ENCODE measurements around the gene SNX5.
A peak's percentile ranks its signal among the peaks of the same experiment; 100 is the strongest.

SNX5 gene

DNA sequence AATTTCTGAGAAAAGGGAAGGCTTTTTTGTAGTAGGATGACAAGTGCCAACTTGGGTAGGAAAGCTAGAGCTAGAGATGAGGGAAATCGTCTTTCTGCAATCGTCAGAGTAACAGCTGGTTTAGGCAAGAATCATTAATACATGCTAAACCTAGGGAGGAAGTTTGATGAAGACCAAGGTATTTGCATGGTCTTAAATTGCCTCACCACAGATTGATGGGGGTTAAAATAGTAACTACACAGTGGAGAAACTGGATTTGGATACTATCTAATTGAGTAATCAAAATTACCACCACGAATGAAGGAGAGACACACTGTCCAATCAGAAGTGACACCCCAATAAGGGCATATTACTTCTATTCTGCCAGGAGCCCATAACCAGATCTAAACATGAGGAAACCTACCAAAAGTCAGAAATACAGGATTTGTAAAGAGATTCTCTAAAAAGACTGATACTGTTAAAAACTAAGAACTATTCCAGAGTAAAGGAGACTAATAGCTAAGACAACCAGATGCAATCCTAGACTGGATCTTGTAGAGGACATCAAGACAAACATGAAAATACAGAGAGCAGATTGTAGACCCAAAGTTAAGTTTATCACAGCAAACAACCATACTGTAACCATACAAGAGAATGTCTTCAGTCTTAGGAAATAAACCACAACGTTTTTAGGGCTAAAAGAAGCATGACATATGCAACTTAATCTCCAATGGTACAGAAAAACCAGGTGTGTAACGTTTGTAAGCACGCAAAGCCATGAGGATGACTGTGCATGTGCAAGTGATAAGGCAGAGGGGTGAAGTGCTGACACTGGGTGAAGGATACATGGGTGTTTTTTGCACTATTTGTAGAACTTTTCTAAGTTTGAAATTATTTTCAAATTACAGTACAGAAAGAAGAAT, 21.8 kb downstream of the SNX5 start:
- no peak for DNase-seq
- in situ Hi-C loops (cut with HindIII; ENCODE audit: low pct_ligation_motif_present, low pct_unique_long_range_greater_than_20kb, low sequenced_read_pairs): no loop called here

DNA sequence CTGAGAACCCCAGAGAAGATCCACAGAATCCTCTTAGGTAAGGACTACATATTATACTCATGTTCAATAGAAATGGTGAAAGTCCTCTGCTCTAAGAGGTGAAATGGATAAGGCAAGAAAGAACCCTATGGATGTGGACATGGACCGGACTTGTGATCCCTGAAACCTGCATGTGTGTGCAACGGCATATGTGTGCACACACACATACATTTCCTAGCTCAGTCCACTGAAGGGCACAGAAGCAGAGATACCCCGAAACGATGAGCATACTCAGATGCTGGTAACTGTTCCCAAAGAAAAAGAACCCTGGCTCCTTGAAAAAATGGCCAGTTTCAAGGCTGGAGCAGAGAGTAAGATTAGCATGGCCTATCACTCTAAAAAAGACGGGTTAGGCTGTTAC, 22.6 kb downstream of the SNX5 start:
- no peak for DNase-seq
- in situ Hi-C loops (cut with HindIII; ENCODE audit: low pct_ligation_motif_present, low pct_unique_long_range_greater_than_20kb, low sequenced_read_pairs): no loop called here

DNA sequence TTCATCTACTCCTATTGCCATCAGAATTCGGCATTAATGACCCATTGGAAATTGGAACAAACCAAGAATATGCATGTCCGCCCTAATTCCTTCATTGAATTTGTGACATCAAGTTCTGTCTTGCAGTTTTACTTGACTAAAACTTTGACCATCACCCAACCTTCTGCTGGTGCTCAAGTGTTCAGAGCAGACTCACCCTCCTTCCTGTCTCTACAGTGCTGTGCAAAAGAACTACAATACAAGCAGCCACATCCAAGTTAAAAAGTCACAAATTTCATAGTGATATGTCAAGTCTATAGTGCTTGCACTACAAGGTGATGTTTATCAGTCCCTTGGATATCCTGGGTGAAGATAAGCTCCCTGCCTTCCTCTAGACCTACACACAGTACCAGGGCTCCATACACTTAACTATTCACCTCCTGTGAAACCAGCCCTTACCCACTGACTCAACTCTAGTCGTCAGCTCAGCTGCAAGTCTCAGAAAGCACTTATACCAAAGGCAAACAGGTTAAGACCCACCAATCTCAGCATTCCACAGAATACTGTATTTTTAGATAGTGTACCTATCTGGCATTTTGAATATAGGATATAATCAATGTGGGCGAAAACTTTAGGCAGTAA, 23.6 kb downstream of the SNX5 start:
- in situ Hi-C loops (cut with HindIII; ENCODE audit: low pct_ligation_motif_present, low pct_unique_long_range_greater_than_20kb, low sequenced_read_pairs): no loop called here
- DNase-seq: no peak

DNA sequence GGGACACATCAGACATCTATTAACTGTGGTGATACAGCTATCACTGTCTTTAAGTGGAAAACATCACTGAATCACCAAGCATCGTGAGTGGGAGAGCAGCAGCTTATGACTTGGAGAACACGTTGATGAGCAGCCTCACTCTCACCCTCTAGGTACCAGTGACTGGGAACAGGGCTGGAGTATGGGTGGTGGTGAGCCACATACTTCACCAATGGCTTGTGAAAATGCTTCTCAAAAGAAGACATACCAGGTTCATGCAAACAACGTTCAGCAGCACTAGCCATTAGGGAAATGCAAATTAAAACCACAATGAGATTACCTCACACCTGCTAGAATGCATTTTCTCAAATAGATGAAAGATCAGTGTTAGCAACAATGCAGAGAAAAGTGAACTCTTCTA, 25.3 kb downstream of the SNX5 start:
- no peak for DNase-seq
- in situ Hi-C loops (cut with HindIII; ENCODE audit: low pct_ligation_motif_present, low pct_unique_long_range_greater_than_20kb, low sequenced_read_pairs): no loop called here

DNA sequence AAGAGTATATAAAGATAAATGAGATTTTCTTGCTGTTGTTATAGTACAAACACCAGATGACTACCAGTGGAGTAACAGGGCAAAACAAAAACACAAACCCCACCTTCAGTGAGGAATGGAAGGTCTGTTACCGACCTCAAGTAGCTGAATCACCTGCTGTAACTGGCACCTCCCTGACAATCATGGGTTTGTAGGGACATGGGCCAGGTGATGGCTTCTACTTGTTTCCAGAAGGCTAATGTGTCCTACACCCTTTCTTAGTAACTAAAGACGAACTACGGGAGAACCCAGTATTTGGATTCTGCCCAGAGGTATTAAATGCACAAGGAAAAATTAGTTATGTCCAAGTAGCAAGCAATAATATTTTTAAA, 26.8 kb downstream of the SNX5 start:
- DNase-seq: no peak
- in situ Hi-C loops (cut with HindIII; ENCODE audit: low pct_ligation_motif_present, low pct_unique_long_range_greater_than_20kb, low sequenced_read_pairs): no loop called here

DNA sequence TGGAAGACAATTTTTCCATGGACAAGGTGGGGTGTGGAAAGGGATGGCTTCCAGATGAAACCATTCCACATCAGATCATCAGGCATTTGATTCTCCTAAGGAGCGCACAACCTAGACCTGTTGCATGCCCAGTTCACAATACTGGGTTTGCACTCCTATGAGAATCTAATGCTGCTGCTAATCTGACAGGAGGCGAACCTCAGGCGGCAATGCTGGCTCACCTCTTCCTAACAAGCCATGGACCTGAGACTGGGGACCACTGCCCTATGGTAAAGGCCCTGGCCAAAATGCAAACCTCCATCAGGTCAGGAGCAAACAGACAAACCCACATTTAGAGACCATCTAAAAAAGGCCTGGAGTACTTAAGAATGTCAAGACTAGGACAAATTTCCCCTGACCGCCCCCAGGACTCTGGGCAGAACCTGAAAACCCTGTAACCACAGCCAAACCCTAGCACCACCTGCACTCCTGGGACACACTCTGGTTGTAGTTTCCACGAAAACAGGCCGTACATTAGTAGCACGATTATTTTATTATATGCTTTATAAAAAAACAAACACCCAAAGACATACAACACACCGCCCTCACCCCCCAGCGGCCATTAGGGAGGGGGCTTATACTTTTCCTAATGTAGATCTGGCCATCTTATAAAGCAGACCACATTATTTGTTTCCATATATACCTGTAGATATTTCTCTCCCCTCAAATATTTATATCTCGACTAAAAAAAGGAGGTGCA, 27.3 kb downstream of the SNX5 start:
- in situ Hi-C loops (cut with HindIII; ENCODE audit: low pct_ligation_motif_present, low pct_unique_long_range_greater_than_20kb, low sequenced_read_pairs): no loop called here
- no peak for DNase-seq

DNA sequence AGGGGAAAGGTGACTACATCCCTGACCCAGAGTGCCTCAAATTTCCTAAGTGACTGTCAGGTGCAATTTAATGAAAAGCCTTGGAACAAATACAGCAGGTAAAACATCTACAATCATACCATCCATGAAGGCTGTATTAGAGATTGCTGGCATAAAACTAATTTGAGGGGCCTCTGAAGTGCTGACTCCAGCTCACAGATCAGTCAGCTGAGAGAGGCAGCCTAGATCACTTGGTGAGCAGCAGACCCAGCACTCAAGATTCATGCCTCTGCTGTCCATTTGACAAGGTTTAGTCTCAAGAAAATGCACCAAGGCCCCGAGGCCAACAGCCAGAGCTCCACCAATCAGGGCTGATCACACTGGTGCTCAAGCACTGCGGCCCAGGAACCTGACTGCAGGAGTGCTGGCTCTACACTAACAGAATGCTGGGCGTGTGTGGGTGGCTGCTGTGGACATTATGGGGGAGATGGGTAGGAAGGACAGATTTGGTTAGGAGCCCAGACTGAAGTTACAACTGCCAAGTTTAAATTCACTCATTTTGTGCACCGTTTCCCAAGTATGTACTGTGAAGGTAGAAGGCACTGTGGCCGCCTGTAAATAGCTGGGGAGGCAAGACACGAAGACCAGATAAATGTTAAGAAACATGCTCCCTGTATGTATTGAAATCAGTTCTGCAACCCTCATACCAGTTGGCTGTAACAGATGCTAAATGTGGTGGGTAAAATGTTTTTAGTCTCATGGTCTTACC, 28.2 kb downstream of the SNX5 start:
- DNase-seq: no peak
- in situ Hi-C loops (cut with HindIII; ENCODE audit: low pct_ligation_motif_present, low pct_unique_long_range_greater_than_20kb, low sequenced_read_pairs): no loop called here

DNA sequence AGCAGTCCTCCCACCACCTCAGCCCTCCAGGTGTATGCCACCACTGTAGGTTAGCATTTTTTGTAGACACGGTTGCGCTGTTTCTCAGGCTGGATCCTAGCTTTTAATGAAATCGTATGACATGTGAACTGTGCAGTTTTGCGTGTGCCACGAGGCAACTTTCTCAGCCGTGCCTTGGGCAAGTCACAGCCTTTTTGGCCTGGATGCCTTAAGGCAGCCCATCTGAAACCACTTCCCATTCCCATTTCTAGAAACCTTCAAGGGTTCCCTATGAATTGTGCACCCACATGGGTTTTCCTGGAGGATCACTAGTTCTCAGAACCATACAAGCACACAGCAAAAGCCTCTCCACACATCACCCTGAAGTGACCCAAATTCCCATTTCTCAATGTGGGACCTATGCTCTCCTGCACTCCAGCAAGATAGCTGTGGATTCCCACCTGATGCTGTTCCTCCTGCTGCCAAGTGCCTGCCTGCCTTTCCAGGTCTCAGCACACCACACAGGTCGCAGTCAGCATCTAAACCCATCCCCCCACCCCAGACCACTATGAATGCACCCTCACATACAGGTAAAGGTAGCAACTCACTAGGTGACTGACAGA, 28.9 kb downstream of the SNX5 start:
- DNase-seq: no peak
- in situ Hi-C loops (cut with HindIII; ENCODE audit: low pct_ligation_motif_present, low pct_unique_long_range_greater_than_20kb, low sequenced_read_pairs): no loop called here

DNA sequence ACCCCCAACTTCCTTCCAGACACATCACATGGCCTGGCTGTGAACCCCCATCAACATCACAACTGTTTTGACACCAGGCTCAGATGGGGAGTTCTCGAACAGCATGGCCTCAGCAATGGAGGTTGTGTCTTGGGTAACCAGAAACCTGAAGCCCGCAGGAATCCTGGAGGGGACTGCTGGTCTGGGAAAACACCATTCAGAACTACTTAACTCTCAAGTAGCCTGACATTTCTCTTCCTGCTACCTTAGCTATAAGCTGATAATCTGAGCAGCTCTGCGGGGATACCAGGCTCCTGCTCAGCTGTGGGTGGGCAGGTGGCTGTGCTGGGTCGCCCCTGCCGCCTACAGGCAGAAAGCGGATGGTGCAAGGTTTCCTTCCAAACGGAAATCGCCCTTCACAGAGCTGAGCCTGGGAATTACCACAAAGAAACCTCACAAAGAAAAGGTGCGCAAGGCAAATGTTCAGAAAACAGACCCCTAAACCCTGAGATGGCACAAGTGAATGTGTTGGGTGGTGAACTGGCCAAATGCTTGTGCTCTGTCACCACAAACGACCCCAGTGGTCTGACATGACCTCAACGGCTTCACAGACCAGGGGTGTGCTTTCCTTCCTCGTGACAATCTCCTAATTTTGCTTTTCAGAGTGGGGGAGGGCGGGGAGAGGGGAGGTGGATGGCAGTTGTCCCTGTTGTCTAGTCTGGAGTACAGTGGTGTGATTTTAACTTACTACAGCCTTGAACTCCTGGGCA, 29.5 kb downstream of the SNX5 start:
- in situ Hi-C loops (cut with HindIII; ENCODE audit: low pct_ligation_motif_present, low pct_unique_long_range_greater_than_20kb, low sequenced_read_pairs): no loop called here
- peak; percentile 34 for DNase-seq

DNA sequence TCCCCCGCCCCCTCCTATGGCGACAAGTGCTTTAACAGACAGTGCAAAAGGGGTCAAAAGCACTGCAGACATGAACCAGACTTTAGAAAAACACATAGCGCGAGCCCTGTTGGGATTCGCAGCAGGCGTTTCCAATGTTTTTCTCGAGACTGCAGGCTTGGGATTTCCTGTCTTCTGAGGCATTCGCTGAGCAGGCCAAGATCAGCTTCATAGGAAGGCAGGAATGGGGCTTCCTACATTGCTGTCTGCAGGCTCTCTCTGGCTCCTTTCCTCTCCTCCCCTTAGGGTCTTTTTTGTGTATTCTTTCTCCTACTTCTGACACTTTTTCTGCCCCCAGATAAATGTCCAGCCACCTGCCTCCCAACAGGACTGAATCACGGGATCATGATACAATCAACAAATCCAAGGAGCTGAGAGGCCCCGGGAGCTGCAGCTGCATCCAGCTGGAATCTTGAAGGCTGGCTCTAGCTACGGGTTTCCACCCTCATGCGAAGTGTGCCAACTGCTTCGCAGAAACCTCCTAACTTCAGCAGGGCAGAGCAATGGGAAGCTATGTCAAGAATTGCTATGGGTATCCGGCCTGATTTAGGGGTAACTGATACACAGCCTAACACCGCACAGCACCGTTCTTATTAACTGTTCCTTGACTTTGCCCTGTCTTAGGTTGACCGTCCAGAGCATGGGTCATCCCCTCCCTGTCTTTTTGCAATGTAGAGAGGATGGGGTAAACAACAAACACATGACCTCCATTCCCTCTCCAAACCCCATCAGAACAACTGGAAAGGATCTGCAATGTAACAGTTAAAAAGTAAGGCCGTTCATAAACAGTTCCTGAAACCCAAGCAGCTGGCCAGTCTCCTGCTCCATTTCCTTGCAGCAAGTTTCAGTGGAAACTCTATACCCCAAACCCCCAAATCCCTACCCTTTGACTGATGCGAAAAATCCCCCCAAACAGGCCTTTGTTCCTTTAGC, 31.5 kb downstream of the SNX5 start:
- in situ Hi-C loops (cut with HindIII; ENCODE audit: low pct_ligation_motif_present, low pct_unique_long_range_greater_than_20kb, low sequenced_read_pairs): no loop called here
- DNase-seq: no peak

DNA sequence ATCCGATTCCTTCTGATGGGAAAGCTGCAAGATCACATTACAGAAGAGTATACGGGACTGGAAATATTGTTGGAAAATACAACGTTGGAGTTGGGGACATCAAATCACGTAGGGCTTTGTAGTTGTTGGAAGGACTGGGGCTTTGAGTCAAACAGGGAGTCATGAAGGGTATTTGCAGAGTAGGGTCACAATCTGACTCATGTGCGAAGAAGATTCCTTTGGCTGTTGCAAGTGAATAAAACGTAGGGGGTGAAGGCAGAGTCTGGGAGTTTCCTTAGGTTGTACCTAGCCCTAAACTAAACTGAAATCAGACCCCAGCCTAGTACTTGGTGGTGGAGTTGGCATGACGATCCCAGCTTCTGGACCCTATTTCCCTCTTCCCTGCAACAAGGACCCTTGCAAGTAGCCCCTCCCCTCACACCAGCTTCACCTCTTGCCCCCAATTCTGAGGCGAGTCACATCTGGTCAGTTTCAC, 32.3 kb downstream of the SNX5 start:
- DNase-seq: no peak
- in situ Hi-C loops (cut with HindIII; ENCODE audit: low pct_ligation_motif_present, low pct_unique_long_range_greater_than_20kb, low sequenced_read_pairs): no loop called here

DNA sequence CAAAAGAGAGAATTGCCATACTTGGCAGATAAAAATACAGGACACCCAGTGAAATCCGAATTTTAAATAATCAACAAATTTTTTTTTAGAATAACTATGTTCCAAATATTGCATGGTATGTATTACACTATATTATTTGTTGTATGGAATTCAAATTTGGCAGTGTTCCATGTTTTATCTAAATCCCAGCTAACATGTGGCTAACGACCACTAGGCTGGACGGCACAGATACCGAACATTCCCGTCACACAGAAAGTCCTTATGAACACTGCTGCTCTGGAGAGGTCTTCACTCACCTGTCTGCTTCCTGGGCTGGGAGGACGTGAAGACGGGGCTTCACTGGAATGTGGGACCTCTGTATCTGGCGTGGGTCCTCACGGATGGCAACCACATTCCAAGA, 32.8 kb downstream of the SNX5 start:
- in situ Hi-C loops (cut with HindIII; ENCODE audit: low pct_ligation_motif_present, low pct_unique_long_range_greater_than_20kb, low sequenced_read_pairs): no loop called here

DNA sequence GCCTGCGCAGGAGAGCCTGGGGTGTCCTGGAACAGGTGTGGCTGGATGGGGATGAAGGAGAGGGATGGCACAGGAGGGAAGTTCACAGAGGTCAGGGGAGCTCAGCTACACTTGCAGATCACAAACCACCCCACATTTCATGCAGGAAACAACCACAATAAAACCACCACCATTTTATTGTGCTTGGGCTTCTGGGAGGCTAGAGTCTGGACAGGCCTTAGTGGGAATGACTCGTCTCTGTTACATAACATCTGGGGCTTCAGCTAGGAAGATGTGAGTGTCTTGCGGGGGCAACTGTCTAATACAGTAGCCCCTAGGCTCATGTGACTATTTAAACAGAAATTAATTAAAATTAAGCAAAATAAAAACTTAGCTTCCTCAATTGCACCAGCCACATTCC, 33.4 kb downstream of the SNX5 start:
- DNase-seq: no peak

More for the DNA sequence above, 32.8 kb downstream of the SNX5 start:
- DNase-seq: no peak

DNA sequence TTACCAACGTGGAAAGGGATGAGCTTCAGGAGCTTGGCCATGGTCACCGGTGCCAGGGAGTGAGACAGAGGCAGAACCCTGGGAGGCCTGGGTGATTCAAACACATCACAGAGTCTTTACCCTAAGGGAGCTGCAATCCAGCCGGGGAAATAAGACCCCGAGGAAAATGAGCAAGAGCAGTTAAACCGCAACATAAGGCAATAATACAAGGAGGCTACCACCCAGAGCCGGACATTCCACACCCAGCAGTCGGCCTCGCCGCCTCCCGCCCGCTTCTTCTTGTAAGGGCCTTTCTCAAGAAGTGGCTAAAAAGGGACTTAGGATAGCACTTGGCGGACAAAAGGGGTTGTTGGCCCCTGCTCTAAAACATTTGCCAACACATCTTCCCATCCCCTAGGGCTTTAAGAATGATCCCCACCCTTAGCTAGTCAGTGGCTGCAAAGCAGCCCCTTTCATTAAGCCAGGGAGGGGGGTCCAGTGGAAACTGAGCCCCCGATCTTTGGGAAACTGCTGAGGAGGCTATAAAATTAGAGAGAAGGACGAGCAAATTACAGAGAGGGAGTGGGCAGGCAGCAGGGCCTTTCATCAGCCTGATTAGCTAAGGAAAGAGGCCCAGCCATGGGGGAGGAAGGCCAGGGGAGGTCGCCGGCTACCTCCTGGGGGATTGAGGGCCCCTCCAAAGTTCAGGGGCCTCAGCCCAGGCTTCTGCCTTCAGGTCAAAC, 34.3 kb downstream of the SNX5 start:
- in situ Hi-C loops (cut with HindIII; ENCODE audit: low pct_ligation_motif_present, low pct_unique_long_range_greater_than_20kb, low sequenced_read_pairs): no loop called here
- no peak for DNase-seq

More for the DNA sequence above, 33.4 kb downstream of the SNX5 start:
- in situ Hi-C loops (cut with HindIII; ENCODE audit: low pct_ligation_motif_present, low pct_unique_long_range_greater_than_20kb, low sequenced_read_pairs): no loop called here

DNA sequence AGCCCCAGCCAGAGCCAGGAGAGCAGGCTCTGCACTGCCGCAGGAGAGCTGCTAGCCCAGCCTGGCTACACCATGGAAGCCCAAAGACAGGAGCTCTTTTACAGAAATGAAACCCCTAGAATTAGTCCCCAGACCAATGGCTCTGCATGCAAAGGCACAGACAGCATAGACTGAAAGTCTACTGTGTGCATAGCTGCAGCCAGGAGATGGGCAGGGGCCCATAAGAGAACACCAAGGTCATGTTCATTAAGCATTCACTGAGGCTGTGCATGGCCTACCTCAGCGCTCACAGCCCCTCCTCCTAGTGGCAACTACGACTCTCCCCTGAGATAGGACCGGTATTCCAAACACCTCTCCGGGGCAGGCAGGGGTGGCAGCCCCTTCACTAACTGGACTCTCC, 34.9 kb downstream of the SNX5 start:
- no peak for DNase-seq
- in situ Hi-C loops (cut with HindIII; ENCODE audit: low pct_ligation_motif_present, low pct_unique_long_range_greater_than_20kb, low sequenced_read_pairs): no loop called here

DNA sequence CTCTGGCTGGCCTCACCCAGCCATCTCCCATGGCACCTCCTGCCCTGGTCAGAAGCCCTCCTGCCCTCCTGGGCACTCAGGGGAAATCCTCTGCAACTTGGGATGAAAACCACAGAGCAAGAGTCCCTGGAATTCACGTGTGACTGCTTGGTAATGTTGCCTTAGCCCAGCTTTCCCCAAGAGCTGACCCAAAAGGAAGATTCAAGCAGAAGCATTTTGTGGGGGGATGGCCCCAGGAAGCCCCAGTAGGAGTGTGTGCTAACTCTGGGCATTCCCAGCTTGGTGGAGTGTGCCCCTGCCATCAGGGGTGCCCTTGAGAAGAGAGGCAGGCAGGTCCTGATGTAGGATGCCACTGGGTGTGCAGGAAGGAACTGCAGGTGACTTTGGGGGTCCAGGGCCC, 35.5 kb downstream of the SNX5 start:
- in situ Hi-C loops (cut with HindIII; ENCODE audit: low pct_ligation_motif_present, low pct_unique_long_range_greater_than_20kb, low sequenced_read_pairs): no loop called here
- DNase-seq: no peak
